HFFc6 (cell line): ENCODE results near the gene MIAT. TPM values are rescaled to one million over a fixed set of nuclear protein-coding genes. Genes with fewer than 3 reads are reported as not detected.

Experiments
- DNase-seq: peaks from one replicate; pipeline ENCODE4 v3.0.0-alpha.2; 2018
- H3K27ac Mint-ChIP-seq: 2 replicates; pipeline ENCODE4 v1.8.0; 2020; ENCODE audit warnings: mild to moderate bottlenecking, mixed read lengths
- H3K27me3 Mint-ChIP-seq: 2 replicates; pipeline ENCODE4 v1.8.0; 2021; ENCODE audit warnings: mild to moderate bottlenecking, moderate library complexity, mixed read lengths; ENCODE audit not compliant: insufficient read depth
- H3K36me3 Mint-ChIP-seq: 2 replicates; pipeline ENCODE4 v1.8.0; 2021; ENCODE audit warnings: low read depth, mixed read lengths
- H3K4me1 Mint-ChIP-seq: 2 replicates; pipeline ENCODE4 v1.8.0; 2020; ENCODE audit warnings: low read depth, mixed read lengths
- H3K4me3 Mint-ChIP-seq: 2 replicates; pipeline ENCODE4 v1.8.0; 2020; ENCODE audit warnings: mild to moderate bottlenecking, moderate library complexity, mixed read lengths
- H3K9me3 Mint-ChIP-seq: 2 replicates; pipeline ENCODE4 v1.8.0; 2020; ENCODE audit warnings: mild to moderate bottlenecking, mixed read lengths
- CTCF ChIP-seq: fragments of 200-600 bp; sonication (generic); IDR thresholded peaks from 2 replicates; pipeline ENCODE4 v1.5.0; 2021; ENCODE audit warnings: antibody characterized with exemption, mild to moderate bottlenecking
- total RNA-seq, 6 experiments: library from RNA; stranded (reverse); fragmentation: NEBNext Ultra II Directional; extraction: Animal tissue kit (Norgen Biotek cat#: 25700); gene quantifications; 2 replicates in 1 of 6; 3 replicates in 5 of 6; pipeline ENCODE4 v1.2.3, GENCODE V29; 2021

MIAT gene
- total RNA-seq, 6 experiments from 2014 or later, result 0.55 to 0.89 (median 0.75) TPM

- Mint-ChIP-seq H3K9me3 (no peaks in the 10 kb centered on the region), H3K4me1 (peaks cover 27% of the 10 kb centered on the region), H3K36me3 (no peaks in the 10 kb centered on the region), H3K27ac (no peak overlapping the region), H3K27me3 (peaks cover 2% of the 10 kb centered on the region; the same call in 1 of the 2 replicates), H3K4me3 (no peak overlapping the region)
- DNase-seq, result no peak
- no peak for TF ChIP-seq CTCF
These were observed 6.1 kb downstream of the MIAT start for GRCh38 chr22:26663374-26663923.

DNA sequence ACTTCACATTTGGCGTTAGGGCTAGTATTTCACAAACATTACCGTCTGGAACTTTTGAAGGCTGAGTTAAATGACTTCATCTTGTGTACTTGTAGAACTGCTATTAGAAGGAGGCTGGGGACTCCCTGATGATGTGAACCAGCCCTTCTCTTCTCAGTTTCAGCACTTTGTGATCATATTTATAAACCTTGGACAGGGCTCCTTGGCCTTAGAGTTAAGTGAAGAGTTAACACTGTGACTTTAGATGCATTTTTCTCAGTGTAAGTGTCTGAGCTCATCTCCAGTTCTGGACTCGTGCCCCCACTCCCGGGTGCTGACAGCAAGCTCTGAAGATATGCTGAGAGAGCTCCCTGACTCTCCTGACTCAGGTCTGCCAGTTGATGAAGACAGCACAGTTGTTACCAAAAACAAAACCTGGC, 8.4 kb downstream of the MIAT start:
- peak; percentile 70 for DNase-seq
- Mint-ChIP-seq H3K4me1 (peaks cover 21% of the 10 kb centered on the region), H3K27me3 (no peaks in the 10 kb centered on the region; the same call in 1 of the 2 replicates), H3K36me3 (no peaks in the 10 kb centered on the region), H3K27ac (peak overlapping the region; percentile 78; the same call in 1 of the 2 replicates), H3K4me3 (peak overlapping the region; percentile 41), H3K9me3 (no peaks in the 10 kb centered on the region)
- peak; percentile 30 for TF ChIP-seq CTCF

DNA sequence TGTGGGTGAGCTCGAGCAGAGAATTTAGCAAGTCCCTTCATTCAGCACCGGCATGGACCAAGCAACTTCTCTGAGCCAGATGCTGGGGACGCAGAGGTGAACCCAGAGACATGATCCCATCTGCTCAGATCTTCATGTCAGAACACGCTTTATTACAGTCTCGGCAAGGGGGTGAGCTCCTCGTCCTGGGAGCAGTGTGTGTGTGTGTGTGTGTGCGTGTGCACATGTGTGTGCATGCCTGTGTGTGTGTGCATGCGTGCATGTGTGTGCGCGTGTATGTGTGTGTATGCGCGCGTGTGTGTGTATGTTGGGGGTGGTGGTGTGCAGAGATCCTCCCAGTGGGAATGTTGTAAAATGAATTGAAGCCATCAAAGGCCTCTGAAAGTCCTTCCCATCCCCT, 9.8 kb downstream of the MIAT start:
- DNase-seq, result no peak
- no peaks in the 10 kb centered on the region for H3K9me3 Mint-ChIP-seq
- no peak overlapping the region for H3K27ac Mint-ChIP-seq
- H3K4me1 Mint-ChIP-seq, result peaks cover 28% of the 10 kb centered on the region
- no peak overlapping the region for H3K4me3 Mint-ChIP-seq
- no peaks in the 10 kb centered on the region for H3K36me3 Mint-ChIP-seq
- TF ChIP-seq CTCF, result no peak
- H3K27me3 Mint-ChIP-seq, result no peaks in the 10 kb centered on the region; the same call in 1 of the 2 replicates

GRCh38 chr22:26669060-26669481, 11.7 kb downstream of the MIAT start:
- peaks cover 2% of the 10 kb centered on the region; the same call in 1 of the 2 replicates for H3K27me3 Mint-ChIP-seq
- no peak overlapping the region for H3K4me3 Mint-ChIP-seq
- TF ChIP-seq CTCF, result peak; percentile 79
- H3K9me3 Mint-ChIP-seq, result no peaks in the 10 kb centered on the region
- peaks cover 42% of the 10 kb centered on the region for H3K4me1 Mint-ChIP-seq
- peak; percentile 82 for DNase-seq
- no peak overlapping the region for H3K27ac Mint-ChIP-seq
- H3K36me3 Mint-ChIP-seq, result peaks cover 1% of the 10 kb centered on the region; the same call in 1 of the 2 replicates

DNA sequence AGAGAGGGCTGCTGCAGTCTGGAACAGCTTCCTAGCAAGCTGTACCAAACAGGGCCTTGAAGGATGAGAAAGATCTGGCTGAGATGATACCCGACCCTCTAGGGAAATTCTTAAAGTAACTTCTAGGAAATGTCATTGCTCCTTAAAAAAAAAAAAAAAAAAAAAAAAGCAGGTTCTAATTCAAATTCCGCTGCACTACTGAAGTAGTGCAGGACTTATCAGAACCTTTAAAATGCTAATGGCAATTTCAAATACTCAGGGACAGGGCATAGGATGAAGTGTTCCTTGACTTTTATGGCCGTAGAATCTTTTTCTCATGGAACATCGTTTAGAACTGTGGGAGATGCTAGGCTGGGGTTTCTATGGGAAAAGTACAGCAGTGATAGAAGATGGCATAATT, 13.1 kb downstream of the MIAT start:
- no peak for DNase-seq
- Mint-ChIP-seq H3K9me3 (no peaks in the 10 kb centered on the region), H3K4me1 (peaks cover 50% of the 10 kb centered on the region), H3K27ac (peak overlapping the region; percentile 3; the same call in 1 of the 2 replicates), H3K4me3 (no peak overlapping the region), H3K36me3 (peaks cover 13% of the 10 kb centered on the region), H3K27me3 (peaks cover 2% of the 10 kb centered on the region; the same call in 1 of the 2 replicates)
- TF ChIP-seq CTCF, result no peak
